Activated T-helper 9 cell treated with anti-CD3 and anti-CD28 coated beads, Interleukin-2, amount 50 U/mL, for 16 hours (primary cell): ENCODE data around the gene FOXJ3.

ENCODE experiments used
- DNase-seq: peaks from one replicate; pipeline ENCODE4 v3.0.0-alpha.2; 2020; ENCODE audit warnings: low read depth

Gene FOXJ3

GRCh38 chr1:42335050-42335808 is at the start of gene FOXJ3:
Gene FOXJ3 (minus strand): TSS chr1:42335235. CDS start chr1:42311093, 24,142 bp downstream.
- peak; percentile 88 for DNase-seq

- no peak for DNase-seq
These were observed 46.2 kb upstream of the FOXJ3 start for GRCh38 chr1:42381280-42381673.

- peak; percentile 14 for DNase-seq
These were observed 45.7 kb upstream of the FOXJ3 start, which contains the start of gene RIMKLA for GRCh38 chr1:42380586-42381279. Gene RIMKLA (plus strand): TSS chr1:42380792. CDS start chr1:42380935, 143 bp downstream.

- no peak for DNase-seq
These were observed 45.0 kb upstream of the FOXJ3 start for GRCh38 chr1:42379794-42380585.

- DNase-seq, result no peak
These were observed 37.8 kb upstream of the FOXJ3 start for GRCh38 chr1:42372796-42373195.

- no peak for DNase-seq
These were observed 36.0 kb upstream of the FOXJ3 start for GRCh38 chr1:42370876-42371549.

- DNase-seq, result no peak
These were observed 34.4 kb upstream of the FOXJ3 start for GRCh38 chr1:42369471-42369870.

GRCh38 chr1:42368096-42368795 is 33.2 kb upstream of the FOXJ3 start:
- no peak for DNase-seq

- no peak for DNase-seq
These were observed 30.1 kb upstream of the FOXJ3 start for GRCh38 chr1:42365118-42365517.

- no peak for DNase-seq
These were observed 29.5 kb upstream of the FOXJ3 start for GRCh38 chr1:42364542-42364941.

GRCh38 chr1:42364089-42364488 is 29.1 kb upstream of the FOXJ3 start:
- no peak for DNase-seq

- no peak for DNase-seq
These were observed 24.4 kb upstream of the FOXJ3 start for GRCh38 chr1:42359466-42359865.

- no peak for DNase-seq
These were observed 23.8 kb upstream of the FOXJ3 start for GRCh38 chr1:42358791-42359190.

- DNase-seq, result no peak
These were observed 15.1 kb upstream of the FOXJ3 start for GRCh38 chr1:42350086-42350485.

GRCh38 chr1:42348498-42348897 is 13.5 kb upstream of the FOXJ3 start:
- no peak for DNase-seq

- no peak for DNase-seq
These were observed 8.0 kb upstream of the FOXJ3 start for GRCh38 chr1:42343049-42343448.

- no peak for DNase-seq
These were observed 5.9 kb upstream of the FOXJ3 start for GRCh38 chr1:42340901-42341300.

GRCh38 chr1:42340093-42340492 is 5.1 kb upstream of the FOXJ3 start:
- no peak for DNase-seq

GRCh38 chr1:42336978-42337377 is 1.9 kb upstream of the FOXJ3 start:
- DNase-seq, result no peak

- no peak for DNase-seq
These were observed 929 bp upstream of the FOXJ3 start for GRCh38 chr1:42335809-42336518.
